Ishikawa (cell line): ENCODE results near the gene FEM1B.

Experiments used
- CEBPB ChIP-seq: IDR thresholded peaks from 2 replicates; pipeline ENCODE4 v1.6.1; 2012
- CREB1 ChIP-seq: IDR thresholded peaks from 2 replicates; pipeline ENCODE4 v1.6.1; 2012; ENCODE audit warnings: low read depth
- EGR1 ChIP-seq: IDR thresholded peaks from 2 replicates; pipeline ENCODE4 v1.6.1; 2012
- EP300 ChIP-seq: IDR thresholded peaks from 2 replicates; pipeline ENCODE4 v1.6.1; 2012; ENCODE audit warnings: borderline replicate concordance
- FOXM1 ChIP-seq: IDR thresholded peaks from 2 replicates; pipeline ENCODE4 v1.6.1; 2012; ENCODE audit warnings: low read depth, borderline replicate concordance
- RAD21 ChIP-seq: IDR thresholded peaks from 2 replicates; pipeline ENCODE4 v1.6.1; 2012; ENCODE audit warnings: low read depth
- TAF1 ChIP-seq: IDR thresholded peaks from 2 replicates; pipeline ENCODE4 v1.6.1; 2012; ENCODE audit warnings: low read depth, mild to moderate bottlenecking
- TCF12 ChIP-seq: IDR thresholded peaks from 2 replicates; pipeline ENCODE4 v1.6.1; 2012; ENCODE audit warnings: low read depth
- TEAD4 ChIP-seq: IDR thresholded peaks from 2 replicates; pipeline ENCODE4 v1.6.1; 2012
- TF ChIP-seq, protein P1 (sequence below): IDR thresholded peaks from 2 replicates; pipeline ENCODE4 v1.6.1; 2012
- TF ChIP-seq, protein P2 (sequence below): IDR thresholded peaks from 2 replicates; pipeline ENCODE4 v1.6.1; 2012
- TF ChIP-seq, protein P3 (sequence below): IDR thresholded peaks from 2 replicates; pipeline ENCODE4 v1.6.1; 2012; ENCODE audit warnings: low read depth, mild to moderate bottlenecking

DNA sequence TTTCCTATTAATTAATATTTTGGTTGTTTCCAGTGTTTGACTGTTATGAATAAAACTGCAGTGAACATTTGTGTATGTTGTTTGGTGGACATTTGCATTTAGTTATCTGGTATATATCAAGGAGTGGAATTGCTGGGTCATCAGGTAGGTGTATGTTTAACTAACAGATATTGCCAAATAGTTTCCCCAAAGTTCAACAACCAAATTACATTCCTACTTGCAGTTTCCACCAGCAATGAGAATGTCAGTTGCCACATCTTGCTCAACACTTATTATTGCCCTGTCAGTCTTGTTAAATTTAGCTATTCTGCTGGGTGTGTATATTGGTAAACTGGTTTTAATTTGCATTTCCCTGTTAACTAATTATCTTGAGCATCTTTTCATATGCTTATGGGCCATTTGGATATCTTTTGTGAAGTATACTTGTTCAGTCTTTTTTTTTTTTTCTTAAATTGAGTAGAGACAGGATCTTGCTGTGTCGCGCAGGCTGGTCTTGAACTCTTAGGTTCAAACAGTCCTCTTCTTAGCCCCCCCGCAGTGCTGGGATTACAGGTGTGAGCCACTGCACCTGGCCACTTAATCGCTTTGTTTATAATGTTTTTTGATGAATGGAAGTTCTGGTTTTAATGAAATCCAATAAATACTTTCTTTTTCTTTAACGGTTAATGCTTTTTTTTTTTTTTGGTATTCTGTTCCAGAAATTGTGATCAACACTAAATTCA is 7.9 kb downstream of the FEM1B start:
- no peak for TF ChIP-seq CEBPB
- no peak for TF ChIP-seq TAF1
- TF ChIP-seq, protein P1, sequence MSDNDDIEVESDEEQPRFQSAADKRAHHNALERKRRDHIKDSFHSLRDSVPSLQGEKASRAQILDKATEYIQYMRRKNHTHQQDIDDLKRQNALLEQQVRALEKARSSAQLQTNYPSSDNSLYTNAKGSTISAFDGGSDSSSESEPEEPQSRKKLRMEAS = no peak
- TF ChIP-seq EP300 = no peak
- no peak for TF ChIP-seq CREB1
- no peak for TF ChIP-seq RAD21
- TF ChIP-seq, protein P2, sequence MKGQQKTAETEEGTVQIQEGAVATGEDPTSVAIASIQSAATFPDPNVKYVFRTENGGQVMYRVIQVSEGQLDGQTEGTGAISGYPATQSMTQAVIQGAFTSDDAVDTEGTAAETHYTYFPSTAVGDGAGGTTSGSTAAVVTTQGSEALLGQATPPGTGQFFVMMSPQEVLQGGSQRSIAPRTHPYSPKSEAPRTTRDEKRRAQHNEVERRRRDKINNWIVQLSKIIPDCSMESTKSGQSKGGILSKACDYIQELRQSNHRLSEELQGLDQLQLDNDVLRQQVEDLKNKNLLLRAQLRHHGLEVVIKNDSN = no peak
- TF ChIP-seq TCF12 = no peak
- TF ChIP-seq TEAD4 = no peak
- TF ChIP-seq EGR1 = no peak
- TF ChIP-seq, protein P3, sequence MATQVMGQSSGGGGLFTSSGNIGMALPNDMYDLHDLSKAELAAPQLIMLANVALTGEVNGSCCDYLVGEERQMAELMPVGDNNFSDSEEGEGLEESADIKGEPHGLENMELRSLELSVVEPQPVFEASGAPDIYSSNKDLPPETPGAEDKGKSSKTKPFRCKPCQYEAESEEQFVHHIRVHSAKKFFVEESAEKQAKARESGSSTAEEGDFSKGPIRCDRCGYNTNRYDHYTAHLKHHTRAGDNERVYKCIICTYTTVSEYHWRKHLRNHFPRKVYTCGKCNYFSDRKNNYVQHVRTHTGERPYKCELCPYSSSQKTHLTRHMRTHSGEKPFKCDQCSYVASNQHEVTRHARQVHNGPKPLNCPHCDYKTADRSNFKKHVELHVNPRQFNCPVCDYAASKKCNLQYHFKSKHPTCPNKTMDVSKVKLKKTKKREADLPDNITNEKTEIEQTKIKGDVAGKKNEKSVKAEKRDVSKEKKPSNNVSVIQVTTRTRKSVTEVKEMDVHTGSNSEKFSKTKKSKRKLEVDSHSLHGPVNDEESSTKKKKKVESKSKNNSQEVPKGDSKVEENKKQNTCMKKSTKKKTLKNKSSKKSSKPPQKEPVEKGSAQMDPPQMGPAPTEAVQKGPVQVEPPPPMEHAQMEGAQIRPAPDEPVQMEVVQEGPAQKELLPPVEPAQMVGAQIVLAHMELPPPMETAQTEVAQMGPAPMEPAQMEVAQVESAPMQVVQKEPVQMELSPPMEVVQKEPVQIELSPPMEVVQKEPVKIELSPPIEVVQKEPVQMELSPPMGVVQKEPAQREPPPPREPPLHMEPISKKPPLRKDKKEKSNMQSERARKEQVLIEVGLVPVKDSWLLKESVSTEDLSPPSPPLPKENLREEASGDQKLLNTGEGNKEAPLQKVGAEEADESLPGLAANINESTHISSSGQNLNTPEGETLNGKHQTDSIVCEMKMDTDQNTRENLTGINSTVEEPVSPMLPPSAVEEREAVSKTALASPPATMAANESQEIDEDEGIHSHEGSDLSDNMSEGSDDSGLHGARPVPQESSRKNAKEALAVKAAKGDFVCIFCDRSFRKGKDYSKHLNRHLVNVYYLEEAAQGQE = no peak
- TF ChIP-seq FOXM1 = no peak
